22Rv1 (cell line): ENCODE data around the gene MIEF1.

Experiments used
- CTCF ChIP-seq: fragments of 450-650 bp; IDR thresholded peaks from 2 replicates; pipeline ENCODE4 v1.5.1; 2017; ENCODE audit warnings: mild to moderate bottlenecking
- ZFX ChIP-seq: fragments of 450-650 bp; IDR thresholded peaks from 2 replicates; pipeline ENCODE4 v1.6.1; 2017; ENCODE audit warnings: antibody characterized with exemption, borderline replicate concordance

GRCh38 chr22:39471381-39472141, 30.5 kb upstream of the MIEF1 start:
- TF ChIP-seq CTCF = no peak
- TF ChIP-seq ZFX = no peak
